GM21529 (cell line): Measurements from ENCODE around the gene DAZ3.
"Not testable (repeated sequence)": the region's sequence is repeated elsewhere in the genome, so short reads cannot be mapped to it uniquely, and the experiment has no call there.

Experiments
- ATAC-seq: cut with Tn5 transposase; IDR thresholded peaks from one replicate; pipeline ENCODE4 v1.9.1; 2021; ENCODE audit not compliant: unreplicated experiment

DAZ3 gene, protein sequence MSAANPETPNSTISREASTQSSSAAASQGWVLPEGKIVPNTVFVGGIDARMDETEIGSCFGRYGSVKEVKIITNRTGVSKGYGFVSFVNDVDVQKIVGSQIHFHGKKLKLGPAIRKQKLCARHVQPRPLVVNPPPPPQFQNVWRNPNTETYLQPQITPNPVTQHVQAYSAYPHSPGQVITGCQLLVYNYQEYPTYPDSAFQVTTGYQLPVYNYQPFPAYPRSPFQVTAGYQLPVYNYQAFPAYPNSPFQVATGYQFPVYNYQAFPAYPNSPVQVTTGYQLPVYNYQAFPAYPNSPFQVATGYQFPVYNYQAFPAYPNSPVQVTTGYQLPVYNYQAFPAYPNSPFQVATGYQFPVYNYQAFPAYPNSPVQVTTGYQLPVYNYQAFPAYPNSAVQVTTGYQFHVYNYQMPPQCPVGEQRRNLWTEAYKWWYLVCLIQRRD

DNA sequence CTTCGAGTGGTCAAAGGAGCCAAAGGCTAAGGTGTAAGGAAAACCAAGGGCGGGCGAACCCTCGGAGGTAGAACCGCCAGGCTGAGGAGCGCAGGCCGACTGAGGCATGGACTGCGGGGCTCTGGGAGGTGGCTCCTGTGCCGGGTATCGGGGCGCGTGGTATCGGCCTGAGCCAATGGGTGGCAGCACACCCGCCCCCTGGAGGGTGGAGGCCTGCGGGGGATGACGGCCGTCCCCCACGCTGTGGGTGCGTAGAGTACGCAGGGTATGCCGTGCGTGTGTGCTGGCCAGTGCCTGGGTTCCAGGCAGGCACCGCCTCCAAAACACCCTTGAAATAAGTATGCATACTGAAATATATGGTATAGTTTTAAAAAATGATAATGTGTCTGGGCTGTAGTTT lies at the start of gene DAZ3:
DAZ3 (minus strand) TSS at position 101 of the 400 bp plus-strand sequence. CDS start 208 bp downstream, outside the sequence.
- not testable (repeated sequence) for ATAC-seq

DNA sequence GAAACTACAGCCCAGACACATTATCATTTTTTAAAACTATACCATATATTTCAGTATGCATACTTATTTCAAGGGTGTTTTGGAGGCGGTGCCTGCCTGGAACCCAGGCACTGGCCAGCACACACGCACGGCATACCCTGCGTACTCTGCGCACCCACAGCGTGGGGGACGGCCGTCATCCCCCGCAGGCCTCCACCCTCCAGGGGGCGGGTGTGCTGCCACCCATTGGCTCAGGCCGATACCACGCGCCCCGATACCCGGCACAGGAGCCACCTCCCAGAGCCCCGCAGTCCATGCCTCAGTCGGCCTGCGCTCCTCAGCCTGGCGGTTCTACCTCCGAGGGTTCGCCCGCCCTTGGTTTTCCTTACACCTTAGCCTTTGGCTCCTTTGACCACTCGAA lies 20.4 kb upstream of the DAZ3 start, which contains the start of gene DAZ4:
DAZ4 (plus strand) TSS at position 301 of the 400 bp plus-strand sequence. CDS start 208 bp downstream, outside the sequence.
- ATAC-seq: not testable (repeated sequence)

DNA sequence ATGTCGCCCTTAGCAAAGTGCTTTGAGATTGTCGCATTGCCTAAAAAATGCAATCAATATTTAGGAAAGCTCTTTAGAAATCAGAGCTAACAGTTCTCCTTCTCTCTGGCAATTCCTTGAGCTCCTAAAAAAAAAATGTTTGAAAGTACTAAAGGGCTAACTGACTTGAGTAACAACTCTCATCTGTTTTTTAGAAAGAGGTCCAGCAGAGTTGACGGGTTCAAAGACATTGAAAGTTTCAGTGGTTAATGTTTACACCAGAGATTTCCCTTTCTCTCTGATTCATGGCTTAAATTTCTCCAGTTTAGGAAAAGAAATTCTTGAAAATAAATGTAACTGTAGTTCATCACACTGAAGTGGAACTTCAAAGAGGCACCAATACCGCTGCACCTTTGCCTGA lies 11.9 kb upstream of the DAZ3 start:
- not testable (repeated sequence) for ATAC-seq

DNA sequence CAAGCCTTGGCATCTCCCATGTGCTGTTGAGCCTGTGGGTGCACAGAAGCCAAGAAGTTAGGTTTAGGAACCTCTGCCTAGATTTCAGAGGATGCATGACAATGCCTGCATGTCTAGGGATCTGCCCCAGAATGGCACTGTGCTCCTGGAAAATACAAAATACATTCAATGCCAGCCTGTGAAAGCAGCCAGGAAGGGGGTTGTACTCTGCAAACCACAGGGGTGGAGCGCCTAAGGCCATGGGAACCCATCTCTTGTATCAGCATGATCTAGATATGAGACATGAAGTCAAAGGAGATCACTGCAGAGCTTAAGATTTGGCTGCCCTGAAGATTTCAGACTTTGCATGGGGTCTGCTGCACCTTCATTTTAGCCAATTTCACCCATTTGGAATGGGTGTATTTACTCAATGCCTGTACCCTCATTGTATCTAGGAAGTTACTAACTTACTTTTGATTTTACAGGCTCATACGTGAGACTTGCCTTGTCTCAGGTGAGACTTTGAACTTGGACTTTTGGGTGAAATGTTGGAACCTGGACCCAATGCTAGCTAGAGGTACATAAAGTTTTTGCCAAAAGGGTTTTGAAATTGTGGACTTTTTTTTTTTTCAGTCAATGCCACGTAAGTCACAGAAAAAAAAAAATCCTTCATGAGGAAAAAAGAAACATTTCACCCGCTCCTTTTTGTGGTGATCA lies 11.1 kb upstream of the DAZ3 start:
- not testable (repeated sequence) for ATAC-seq

DNA sequence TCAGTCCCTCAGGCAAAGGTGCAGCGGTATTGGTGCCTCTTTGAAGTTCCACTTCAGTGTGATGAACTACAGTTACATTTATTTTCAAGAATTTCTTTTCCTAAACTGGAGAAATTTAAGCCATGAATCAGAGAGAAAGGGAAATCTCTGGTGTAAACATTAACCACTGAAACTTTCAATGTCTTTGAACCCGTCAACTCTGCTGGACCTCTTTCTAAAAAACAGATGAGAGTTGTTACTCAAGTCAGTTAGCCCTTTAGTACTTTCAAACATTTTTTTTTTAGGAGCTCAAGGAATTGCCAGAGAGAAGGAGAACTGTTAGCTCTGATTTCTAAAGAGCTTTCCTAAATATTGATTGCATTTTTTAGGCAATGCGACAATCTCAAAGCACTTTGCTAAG lies 8.6 kb upstream of the DAZ3 start:
- ATAC-seq: not testable (repeated sequence)
